GM19025 (cell line): ENCODE results near the gene EEF1B2.
"Not testable (repeated sequence)": the region's sequence is repeated elsewhere in the genome, so short reads cannot be mapped to it uniquely, and the experiment has no call there.

Experiments used
- ATAC-seq: cut with Tn5 transposase; IDR thresholded peaks from one replicate; pipeline ENCODE4 v1.9.1; 2021; ENCODE audit warnings: mild to moderate bottlenecking, low read depth, moderate library complexity; ENCODE audit not compliant: unreplicated experiment

Gene EEF1B2

DNA sequence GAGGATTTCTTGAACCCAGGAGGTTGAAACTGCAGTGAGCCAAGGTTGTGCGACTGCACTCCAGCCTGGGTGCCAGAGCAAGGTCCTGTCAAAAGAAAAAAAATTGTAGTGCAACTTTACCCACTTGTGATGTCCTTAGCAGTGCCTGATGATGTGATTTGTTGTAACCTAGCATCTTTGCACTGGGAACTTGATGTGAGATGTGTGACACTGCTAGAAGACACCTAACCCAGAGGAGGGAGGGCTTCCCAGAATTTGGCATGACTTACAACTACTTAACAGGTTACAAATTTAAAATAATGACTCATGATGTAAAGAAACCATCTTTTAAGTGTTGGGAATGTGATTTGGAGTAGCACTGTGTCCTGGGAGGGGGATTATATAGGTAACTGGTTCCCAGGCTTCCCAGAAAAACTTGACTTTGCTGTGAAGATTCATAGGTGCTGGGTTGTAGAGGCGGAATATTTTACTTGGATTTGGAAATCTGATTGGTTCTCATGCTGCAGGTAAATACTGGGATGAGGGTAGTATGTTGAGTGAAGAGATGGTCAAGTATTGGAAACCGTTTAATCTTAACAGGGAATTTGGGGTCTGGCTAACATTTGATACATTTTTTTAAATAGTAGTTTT lies 3.7 kb downstream of the EEF1B2 start:
- ATAC-seq = no peak

DNA sequence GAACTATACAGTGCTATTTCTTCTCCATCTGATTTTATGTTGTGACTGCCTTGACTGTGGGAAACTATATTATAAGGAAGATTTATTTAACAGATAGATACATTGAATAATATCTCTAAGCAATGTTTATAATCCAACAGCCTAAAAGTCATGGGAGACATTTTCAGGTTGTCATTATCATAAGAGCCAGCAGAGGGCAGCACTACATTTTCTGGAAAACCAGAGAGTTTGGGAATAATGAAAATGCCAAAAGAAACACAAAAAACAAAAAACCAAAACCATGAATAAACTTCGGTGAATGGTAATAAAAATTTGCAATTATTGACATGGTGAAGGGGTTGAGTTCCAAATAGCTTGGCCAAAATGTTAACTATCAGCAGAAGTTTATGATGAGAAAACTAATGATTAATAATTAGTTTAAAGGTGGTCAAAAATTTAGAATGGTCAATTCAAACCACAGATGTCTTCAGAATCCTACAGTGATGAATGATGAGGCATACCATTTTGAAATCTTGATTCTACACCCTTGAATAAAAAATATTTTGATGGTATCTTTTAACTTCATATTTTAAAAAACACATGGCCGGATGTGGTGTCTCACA lies 4.7 kb downstream of the EEF1B2 start:
- ATAC-seq = no peak

DNA sequence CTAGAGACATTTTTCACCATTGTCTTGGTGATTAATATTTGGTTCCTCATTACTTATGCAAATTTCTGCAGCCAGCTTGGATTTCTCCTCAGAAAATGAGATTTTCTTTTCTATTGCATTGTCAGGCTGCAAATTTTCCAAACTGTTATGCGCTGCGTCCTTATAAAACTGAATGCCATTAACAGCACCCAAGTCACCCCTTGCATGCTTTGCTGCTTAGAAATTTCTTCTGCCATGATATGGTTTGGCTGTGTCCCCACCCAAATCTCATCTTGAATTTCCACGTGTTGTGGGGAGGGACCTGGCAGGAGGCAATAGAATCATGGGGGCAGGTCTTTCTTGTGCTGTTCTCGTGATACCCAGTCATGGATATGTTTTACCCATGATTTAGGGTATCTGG lies 8.5 kb downstream of the EEF1B2 start:
- not testable (repeated sequence) for ATAC-seq

DNA sequence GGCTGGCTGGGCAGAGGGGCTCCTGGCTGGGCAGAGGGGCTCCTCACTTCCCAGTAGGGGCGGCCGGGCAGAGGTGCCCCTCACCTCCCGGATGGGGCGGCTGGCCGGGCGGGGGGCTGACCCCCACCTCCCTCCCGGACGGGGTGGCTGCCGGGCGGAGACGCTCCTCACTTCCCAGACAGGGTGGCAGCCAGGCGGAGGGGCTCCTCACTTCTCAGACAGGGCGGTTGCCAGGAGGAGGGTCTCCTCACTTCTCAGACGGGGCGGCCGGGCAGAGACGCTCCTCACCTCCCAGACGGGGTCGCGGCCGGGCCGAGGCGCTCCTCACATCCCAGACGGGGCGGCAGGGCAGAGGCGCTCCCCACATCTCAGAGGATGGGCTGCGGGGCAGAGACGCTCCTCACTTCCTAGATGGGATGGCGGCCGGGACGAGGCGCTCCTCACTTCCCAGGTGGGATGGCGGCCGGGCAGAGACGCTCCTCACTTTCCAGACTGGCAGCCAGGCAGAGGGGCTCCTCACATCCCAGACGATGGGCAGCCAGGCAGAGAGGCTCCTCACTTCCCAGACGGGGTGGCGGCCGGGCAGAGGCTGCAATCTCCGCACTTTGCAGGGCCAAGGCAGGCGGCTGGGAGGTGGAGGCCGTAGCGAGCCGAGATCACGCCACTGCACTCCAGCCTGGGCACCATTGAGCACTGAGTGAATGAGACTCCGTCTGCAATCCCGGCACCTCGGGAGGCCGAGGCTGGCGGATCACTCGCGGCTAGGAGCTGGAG lies 12.1 kb downstream of the EEF1B2 start:
- ATAC-seq = not testable (repeated sequence)

DNA sequence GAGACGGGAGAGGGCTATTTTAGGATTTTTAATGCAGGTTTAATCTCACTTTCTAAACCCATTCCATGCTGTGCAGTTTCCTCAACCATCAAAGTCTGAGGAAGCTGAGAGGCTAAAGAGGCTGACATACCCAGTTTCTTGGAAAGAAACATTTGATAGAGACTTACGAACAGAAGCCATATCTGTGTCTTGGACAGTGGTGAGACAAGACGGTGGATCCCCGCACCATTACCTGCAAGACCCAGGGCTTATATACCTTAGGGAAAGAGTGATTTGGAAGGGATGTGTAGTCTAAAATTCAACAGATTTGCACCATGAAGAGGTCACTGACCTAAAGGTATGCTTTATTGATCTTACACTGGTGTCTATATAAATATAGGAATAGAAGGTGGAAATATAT lies 13.5 kb downstream of the EEF1B2 start:
- ATAC-seq = no peak

DNA sequence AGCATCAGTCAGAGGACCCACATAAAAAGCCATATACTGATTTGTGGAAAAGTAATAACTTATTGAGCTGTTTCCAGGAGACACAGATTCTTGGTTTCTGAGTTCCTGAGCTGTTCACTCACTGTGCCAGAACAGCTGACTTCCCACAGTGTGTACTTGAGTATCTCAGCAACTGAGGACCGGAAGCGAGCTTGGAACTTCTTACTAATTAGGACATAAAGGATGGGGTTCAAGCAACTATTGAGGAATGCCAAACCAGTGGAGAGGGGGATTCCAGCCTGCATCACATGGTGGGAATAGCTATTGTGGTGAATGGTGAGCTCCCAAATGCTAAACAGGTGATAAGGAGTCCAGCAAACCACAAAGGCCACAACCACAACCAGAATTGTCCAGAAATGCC lies 16.4 kb downstream of the EEF1B2 start:
- no peak for ATAC-seq

DNA sequence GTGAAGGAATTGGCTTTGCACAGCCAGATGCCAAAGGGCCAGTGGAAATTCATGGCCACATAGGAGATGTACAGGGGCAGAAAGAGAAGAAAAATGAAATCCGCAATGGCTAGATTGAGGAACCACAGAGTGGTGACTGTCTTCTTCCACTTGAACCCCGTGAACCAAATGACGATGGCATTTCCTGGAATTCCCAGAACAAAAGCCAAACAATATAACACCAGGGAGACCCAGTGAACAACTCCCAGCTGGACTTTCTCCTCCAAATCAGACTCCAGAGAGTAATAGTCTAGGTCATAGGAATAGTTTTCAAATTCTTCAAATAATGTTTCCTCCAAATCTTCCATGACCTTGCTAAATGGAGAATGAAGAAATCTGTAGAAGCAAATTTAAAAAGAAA lies 17.2 kb downstream of the EEF1B2 start:
- no peak for ATAC-seq

DNA sequence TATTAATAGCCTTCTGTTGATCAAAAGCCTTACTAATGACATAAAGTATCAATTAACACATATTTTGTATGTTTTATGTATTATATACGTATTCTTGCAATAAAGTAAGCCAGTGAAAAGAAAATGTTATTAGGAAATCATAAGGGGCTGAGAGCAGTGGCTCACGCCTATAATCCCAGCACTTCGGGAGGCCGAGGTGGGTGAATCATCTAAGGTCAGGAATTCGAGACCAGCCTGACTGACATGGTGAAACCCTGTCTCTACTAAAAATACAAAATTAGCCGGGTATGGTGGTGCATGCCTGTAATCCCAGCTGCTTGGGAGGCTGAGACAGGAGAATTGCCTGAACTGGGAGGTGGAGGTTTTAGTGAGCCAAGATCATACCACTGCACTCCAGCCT lies 21.8 kb downstream of the EEF1B2 start:
- not testable (repeated sequence) for ATAC-seq

DNA sequence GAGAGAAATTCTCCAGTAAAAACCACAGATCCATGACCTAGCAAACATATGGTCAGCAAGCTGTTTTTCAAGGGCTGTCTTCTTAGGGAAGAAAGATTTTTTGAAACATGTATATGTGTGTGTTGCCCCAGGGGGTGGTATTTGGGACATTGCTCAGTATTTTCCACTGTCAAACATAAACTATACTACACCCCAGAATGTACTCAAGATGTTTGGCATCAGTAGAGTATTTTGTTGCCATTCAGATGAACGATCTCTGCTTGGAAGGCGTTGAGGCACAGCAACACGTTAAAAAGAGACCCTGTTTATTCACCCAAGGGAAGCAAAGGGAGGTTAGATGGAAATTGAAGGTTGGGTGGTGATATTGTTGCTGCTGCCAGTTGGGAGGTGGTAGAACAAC lies 30.0 kb downstream of the EEF1B2 start:
- no peak for ATAC-seq

DNA sequence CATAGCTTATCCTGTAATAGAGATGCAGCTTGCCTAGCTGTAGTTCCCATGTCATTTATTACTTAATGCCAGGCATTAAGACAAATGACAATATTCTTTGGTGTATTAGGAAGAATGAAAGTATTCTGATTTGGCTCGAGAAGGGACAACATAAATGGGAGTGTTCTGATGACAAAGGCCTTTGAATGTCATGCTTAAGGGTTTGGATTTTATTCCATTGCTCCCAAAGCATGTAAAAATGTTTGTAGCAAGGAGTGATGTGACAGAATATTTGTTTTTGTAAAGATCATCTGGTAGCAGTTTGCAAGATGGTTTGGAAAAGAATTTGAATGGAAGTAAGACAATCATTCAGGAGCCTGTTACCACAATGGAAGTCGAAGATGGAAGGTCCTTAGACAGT lies 30.4 kb downstream of the EEF1B2 start:
- ATAC-seq = no peak

DNA sequence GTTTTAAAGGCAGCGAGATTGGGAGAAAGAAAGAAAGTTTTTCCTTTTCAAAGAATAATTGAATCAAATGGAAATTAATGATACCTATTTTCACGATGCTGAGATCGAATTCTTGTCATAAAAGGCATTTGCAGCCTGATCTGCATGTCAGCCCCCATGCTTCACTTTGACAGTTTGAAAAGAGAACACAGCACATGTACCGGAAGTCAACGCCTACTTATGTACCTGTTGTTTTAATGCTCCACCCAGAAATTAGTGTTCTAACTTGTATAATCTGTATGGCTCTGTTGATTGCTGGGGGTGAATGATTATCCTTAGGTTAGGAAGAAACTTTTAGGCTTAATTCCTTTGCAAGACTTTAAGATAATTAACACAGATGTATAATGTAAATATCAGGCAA lies 31.0 kb downstream of the EEF1B2 start:
- ATAC-seq = no peak

DNA sequence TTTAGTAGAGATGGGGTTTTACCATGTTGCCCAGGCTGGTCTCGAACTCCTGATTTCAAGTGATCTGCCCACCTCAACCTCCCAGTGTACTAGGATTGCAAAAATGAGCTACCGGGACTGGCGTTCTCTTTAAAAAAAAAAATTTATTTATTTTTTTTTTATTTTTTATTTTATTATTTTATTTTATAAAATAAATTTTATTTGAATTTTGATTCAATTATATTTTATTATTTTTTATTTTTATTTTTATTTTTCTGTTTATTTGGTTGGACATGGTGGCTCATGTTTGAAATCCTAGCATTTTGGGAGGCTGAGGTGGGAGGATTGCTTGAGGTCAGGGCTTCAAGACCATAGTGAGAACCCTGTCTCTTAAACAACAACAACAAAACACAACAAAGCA lies 32.5 kb downstream of the EEF1B2 start:
- no peak for ATAC-seq

DNA sequence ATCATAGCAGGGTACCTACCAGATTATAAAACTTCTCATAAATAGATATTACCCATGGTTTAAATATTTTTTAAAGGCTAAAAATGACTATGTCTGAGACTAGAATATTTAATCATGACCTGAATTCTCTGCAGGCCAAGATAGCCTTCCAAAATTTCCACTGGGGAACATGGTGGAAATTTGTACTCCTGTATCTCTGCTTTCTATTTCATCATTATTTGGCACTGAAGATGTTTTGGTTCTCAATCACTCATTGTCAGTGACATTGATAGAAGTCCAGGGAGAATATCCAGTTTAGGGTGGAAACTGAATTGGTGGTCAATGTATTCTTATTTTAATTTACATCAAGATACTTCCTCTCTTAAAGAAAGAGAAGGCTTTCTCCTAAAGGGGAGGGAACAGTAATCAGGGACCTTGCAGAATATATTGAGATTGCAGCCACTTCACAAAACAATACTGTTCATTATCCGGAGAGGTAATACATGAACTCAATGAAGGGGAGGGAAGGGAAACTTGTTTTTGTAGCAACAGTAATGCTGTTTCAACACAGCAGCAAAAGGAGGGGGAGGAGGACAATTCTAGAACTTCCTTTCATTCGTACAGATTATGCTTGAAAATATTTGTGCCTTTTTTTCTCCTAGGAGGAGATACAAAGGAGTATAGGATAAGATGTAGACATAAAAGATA lies 34.1 kb downstream of the EEF1B2 start:
- ATAC-seq = no peak

DNA sequence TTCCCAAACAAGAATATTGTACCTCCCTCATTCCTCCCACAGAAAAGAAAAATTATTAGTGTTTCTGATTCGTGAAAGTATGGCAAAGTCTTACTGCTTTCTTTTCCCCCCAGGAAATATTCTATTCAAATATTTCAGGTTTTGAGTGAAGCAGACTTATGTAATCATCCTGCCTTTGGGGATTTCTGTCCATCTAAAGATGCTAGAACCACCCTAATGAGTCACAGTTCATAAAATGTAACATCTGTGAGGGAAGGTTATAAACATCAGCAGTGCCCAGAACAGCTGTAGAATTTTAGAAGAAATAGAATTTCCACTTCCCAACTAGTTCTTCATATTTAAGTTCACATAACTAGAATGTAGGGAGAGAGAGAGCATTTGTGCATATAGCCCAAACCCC lies 39.0 kb downstream of the EEF1B2 start:
- ATAC-seq = no peak

DNA sequence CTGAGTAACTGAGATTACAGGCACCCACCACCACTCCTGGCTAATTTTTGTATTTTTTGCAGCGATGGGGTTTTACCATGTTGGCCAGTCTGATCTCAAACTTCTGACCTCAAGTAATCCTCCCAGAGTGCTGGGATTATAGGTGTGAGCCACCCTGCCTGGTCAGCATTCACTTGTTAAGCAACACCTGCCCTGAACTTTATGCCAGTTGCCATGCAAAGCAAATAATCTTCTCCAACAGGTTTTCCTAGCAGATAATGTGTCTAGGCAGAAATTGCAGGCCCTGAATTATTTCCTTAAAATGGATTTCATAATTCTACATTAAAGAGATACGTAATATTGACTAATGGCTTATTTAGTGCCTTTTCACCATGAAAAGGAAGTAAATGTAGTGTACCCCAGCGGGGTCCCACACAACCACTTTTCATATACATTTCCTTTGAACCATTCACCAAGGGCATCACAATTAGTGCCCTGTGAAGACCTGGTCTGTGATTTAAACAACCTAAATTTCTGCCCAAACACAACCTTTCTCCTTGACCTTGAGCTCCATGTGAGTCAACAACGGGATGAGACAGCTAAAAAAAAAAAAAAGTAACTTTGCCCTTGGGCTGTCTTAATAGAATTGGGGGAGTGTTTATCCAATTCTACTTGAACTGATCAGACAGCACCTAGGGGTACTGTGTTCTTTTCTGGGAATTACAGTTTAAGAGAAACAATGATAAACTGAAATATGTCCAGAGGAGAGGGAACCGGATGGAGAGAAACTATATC lies 41.6 kb downstream of the EEF1B2 start:
- no peak for ATAC-seq

DNA sequence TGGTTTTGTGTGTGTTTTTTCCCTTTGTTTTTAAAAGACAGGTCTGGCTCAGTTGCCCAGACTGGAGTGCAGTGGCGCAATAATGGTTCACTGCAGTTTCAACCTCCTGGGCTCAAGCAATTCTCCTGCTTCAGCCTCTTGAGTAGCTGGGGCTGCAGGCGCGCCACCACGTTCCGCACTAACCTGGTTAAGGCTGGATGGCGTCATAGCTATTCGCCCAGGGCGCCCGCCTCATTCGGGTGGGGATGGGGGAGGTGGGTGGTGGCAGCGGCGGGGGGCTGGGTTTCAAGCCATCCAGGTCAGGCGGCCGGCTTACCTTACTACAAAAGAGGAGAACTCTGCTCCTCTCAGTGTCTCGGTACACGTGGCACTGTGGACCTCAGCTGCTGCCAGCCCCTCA lies 42.8 kb downstream of the EEF1B2 start:
- ATAC-seq = no peak

DNA sequence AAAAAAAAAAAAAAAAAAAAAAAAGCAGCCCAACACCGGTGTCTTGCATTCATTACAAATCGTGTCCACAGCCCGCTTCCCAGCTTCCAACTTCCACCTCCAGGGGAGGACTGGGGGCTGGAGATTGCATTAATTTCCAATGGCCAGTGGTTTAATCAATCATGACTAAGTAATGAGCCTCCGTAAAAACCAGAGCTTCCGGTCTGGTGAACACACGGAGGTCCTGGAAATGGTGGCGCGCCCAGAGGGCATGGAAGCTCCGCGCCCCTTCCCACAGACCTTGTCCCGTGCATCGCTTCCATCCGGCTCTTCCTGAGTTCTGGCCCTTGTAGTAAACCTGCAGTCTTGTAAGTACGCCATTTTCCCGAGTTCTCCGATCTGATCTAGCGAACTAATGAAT lies 43.6 kb downstream of the EEF1B2 start:
- no peak for ATAC-seq

DNA sequence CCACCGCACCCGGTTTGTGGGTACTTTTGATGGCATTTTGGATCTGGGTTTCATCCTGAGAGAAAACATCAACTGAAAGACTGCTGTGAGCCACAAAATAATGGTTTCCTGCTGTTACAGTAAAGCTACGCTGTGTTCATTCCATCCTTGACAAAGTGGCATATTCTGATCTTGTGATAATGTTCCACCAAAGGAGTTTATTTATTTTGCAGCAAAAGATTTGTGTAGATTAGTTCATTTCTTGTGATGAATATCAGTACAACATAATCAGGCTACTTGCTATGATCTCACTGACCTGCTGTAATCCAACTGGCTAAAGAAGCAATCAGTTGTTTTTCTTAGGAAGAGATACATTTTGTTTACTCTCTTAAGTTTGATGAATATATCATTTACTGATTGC lies 45.0 kb downstream of the EEF1B2 start:
- no peak for ATAC-seq

DNA sequence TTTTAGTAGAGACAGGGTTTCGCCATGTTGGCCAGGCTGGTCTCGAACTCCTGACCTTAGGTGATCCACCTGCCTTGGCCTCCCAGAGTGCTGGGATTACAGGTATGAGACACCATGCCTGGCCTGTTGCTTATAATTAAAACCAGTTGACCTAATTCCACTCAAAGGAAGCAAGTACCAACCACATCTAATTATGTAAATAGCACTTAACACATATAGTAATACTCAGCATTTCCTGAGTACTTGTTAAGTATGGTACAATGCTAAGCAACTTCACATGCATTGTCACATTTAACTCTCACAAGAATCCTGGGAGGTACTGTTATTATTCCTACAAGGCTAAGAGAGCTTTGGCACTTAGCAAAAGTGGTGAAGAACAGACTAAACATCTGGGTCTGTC lies 47.6 kb downstream of the EEF1B2 start:
- not testable (repeated sequence) for ATAC-seq

DNA sequence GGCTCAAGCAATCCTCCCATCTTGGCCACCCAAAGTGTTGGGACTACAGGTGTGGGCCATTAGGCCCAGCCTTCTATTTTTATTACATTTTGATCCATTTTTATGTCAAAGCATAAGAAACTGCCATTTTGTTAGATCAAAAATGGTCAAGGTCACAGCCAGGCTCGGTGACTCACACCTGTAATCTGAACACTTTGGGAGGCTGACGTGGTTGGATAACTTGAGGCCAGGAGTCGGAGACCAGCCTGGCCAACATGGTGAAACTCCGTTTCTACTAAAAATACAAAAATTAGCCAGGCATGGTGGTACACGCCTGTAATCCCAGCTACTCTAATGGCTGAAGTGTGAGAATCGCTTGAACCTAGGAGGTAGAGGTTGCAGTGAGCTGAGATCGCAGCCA lies 49.2 kb downstream of the EEF1B2 start:
- no peak for ATAC-seq
